Left lung (tissue), 10 donors: ENCODE data around the gene B3GNT5. TPM values are rescaled to one million over a fixed set of nuclear protein-coding genes. Genes with fewer than 3 reads are reported as not detected.
A peak's percentile ranks its signal among the peaks of the same experiment; 100 is the strongest.

Source experiments
- ATAC-seq: fragments of 200-7000 bp; cut with Tn5 transposase; one replicate; pipeline ENCODE4 v1.9.1; 2020; ENCODE audit warnings: moderate library complexity
- DNase-seq, 4 donors: peaks; one replicate each; pipeline ENCODE4 v3.0.0-alpha.2; 2013 to 2020
- H3K27ac ChIP-seq, 2 donors: fragments of 200-600 bp; sonication (generic) in 1 of 2; one replicate each; pipeline versions ENCODE4 v1.5.0 to v1.8.0; 2020 to 2021
- H3K27me3 ChIP-seq, 2 donors: fragments of 200-600 bp; sonication (generic) in 1 of 2; one replicate each; pipeline versions ENCODE4 v1.5.0 to v1.8.0; 2020 to 2021
- H3K36me3 ChIP-seq, 2 donors: fragments of 200-600 bp; sonication (generic) in 1 of 2; one replicate each; pipeline versions ENCODE4 v1.5.0 to v1.8.0; 2020 to 2021
- H3K4me1 ChIP-seq, 2 donors: fragments of 200-600 bp; one replicate each; pipeline ENCODE4 v1.8.0; 2021
- H3K4me3 ChIP-seq, 2 donors: fragments of 200-600 bp; sonication (generic) in 1 of 2; one replicate each; pipeline versions ENCODE4 v1.5.0 to v1.8.0; 2020 to 2021; ENCODE audit warnings: mild to moderate bottlenecking in 1 of 2
- H3K9me3 ChIP-seq, 2 donors: fragments of 200-600 bp; sonication (generic) in 1 of 2; one replicate each; pipeline versions ENCODE4 v1.5.0 to v1.8.0; 2020 to 2021
- CTCF ChIP-seq, 2 donors: fragments of 200-600 bp; sonication (generic) in 1 of 2; IDR thresholded peaks; one replicate each; pipeline versions ENCODE4 v1.5.0 to v1.8.0; 2021; ENCODE audit warnings: antibody characterized with exemption in 2 of 2
- intact Hi-C, 2 donors: fragments of 100-400 bp; cut with DNase I; formaldehyde crosslinking; loops; one replicate each; pipeline versions ENCODE4 v1.11.2 to v1.14.2; 2022
- polyA plus RNA-seq, 6 donors: library from polyadenylated mRNA; unstranded; fragments of 120-200 nt; gene quantifications; one replicate each; pipeline ENCODE4 v1.2.1, GENCODE V29; 2013; ENCODE audit not compliant: insufficient read length in 6 of 6
- total RNA-seq, 2 donors: library from RNA; stranded (reverse); fragmentation: NEBNext Ultra II Directional; extraction: Animal tissue kit (Norgen Biotek cat#: 25700); gene quantifications; one replicate each; pipeline ENCODE4 v1.2.1, GENCODE V29; 2021
- donor health status: DM: no; HTN: yes; CAD: no.
- donor health status: DM: no; HTN: no; CAD: no.

The B3GNT5 gene
- total and polyA plus RNA-seq, 8 donors, result 21.7 to 45.2 (median 26.9) TPM

- Histone ChIP-seq H3K4me1 (peaks cover 17 to 83% of the 10 kb centered on the region in 2 donors), H3K9me3 (no peaks in the 10 kb centered on the region), H3K27me3 (no peaks in the 10 kb centered on the region), H3K36me3 (peaks cover 0 to 10% of the 10 kb centered on the region in 2 donors), H3K27ac (peak overlapping the region; percentile 21 to 55), H3K4me3 (no peak overlapping the region)
- TF ChIP-seq CTCF (IDR thresholded peaks at IDR 0.05), result no peak
- no peak for DNase-seq
- ATAC-seq, result peak; percentile 45
- intact Hi-C loops, result no loop called here
Measured at GRCh38 chr3:183265157-183265642, 12.1 kb downstream of the B3GNT5 start.

- DNase-seq (no peak), ATAC-seq (peak; percentile 36)
- no peaks in the 10 kb centered on the region for H3K27me3 ChIP-seq
- no peak for TF ChIP-seq CTCF (IDR thresholded peaks at IDR 0.05)
- H3K9me3 ChIP-seq, result no peaks in the 10 kb centered on the region
- H3K27ac ChIP-seq, result peak overlapping the region in 1 of 2 donors; percentile 55
- peaks cover 0 to 16% of the 10 kb centered on the region in 2 donors for H3K36me3 ChIP-seq
- intact Hi-C loops, result no loop called here
- no peak overlapping the region for H3K4me3 ChIP-seq
- peaks cover 17 to 75% of the 10 kb centered on the region in 2 donors for H3K4me1 ChIP-seq
Measured at GRCh38 chr3:183265834-183266417, 12.9 kb downstream of the B3GNT5 start.

- no peak for TF ChIP-seq CTCF (IDR thresholded peaks at IDR 0.05)
- no peak overlapping the region for H3K4me3 ChIP-seq
- H3K27ac ChIP-seq, result no peak overlapping the region
- no peaks in the 10 kb centered on the region for H3K9me3 ChIP-seq
- no peak for ATAC-seq
- intact Hi-C loops, result no loop called here
- peaks cover 0 to 16% of the 10 kb centered on the region in 2 donors for H3K36me3 ChIP-seq
- H3K27me3 ChIP-seq, result no peaks in the 10 kb centered on the region
- peaks cover 17 to 70% of the 10 kb centered on the region in 2 donors for H3K4me1 ChIP-seq
- DNase-seq, result no peak
Measured at GRCh38 chr3:183266454-183266853, 13.4 kb downstream of the B3GNT5 start.

GRCh38 chr3:183267140-183267539 is 14.1 kb downstream of the B3GNT5 start:
- no peak for TF ChIP-seq CTCF (IDR thresholded peaks at IDR 0.05)
- no peaks in the 10 kb centered on the region for H3K9me3 ChIP-seq
- intact Hi-C loops, result no loop called here
- no peak overlapping the region for H3K4me3 ChIP-seq
- DNase-seq (no peak), ATAC-seq (no peak)
- peaks cover 17 to 65% of the 10 kb centered on the region in 2 donors for H3K4me1 ChIP-seq
- no peak overlapping the region for H3K27ac ChIP-seq
- H3K36me3 ChIP-seq, result peaks cover 0 to 16% of the 10 kb centered on the region in 2 donors
- no peaks in the 10 kb centered on the region for H3K27me3 ChIP-seq

GRCh38 chr3:183268366-183268765 is 15.3 kb downstream of the B3GNT5 start:
- intact Hi-C loops, result no loop called here
- peaks cover 10 to 64% of the 10 kb centered on the region in 2 donors for H3K4me1 ChIP-seq

More at GRCh38 chr3:183268366-183268765, 15.3 kb downstream of the B3GNT5 start:
- ATAC-seq (no peak), DNase-seq (no peak)
- Histone ChIP-seq H3K9me3 (no peaks in the 10 kb centered on the region), H3K27ac (no peak overlapping the region), H3K27me3 (no peaks in the 10 kb centered on the region), H3K36me3 (peaks cover 0 to 16% of the 10 kb centered on the region in 2 donors), H3K4me3 (no peak overlapping the region)
- TF ChIP-seq CTCF (IDR thresholded peaks at IDR 0.05), result no peak
